ENCODE measurements around the gene TANC1. TPM values are rescaled to one million over a fixed set of nuclear protein-coding genes. Genes with fewer than 3 reads are reported as not detected.

TANC1 gene
- total RNA-seq, 2 experiments from 2014 or later, result 0.41 to 0.47 TPM

DNA sequence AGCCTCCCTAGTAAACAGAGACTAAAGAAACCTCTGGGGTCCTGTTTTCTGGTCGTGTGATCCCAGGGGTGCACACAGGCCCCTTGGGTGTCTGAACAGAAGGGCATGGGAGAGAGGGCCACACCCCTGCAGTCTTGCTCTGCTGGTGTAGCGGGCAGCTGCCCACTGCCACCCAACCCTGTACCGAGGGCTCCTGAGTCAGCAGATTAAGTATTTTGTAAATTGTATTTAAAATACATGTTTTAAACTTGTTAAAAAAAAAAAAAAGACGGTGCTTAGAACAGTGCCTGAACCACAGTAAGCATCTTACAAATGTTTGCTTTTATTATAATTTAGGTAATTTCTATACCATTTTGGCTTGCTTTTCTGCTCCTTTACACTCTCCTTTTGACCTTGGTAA is 113.7 kb downstream of the TANC1 start:
- ChIA-PET CTCF (no interaction called here), POLR2A (no interaction called here)
- no peaks in the 10 kb centered on the region for H3K9me3 ChIP-seq (ENCODE audit: control insufficient read depth in 1 of 2, insufficient read depth in 1 of 2, low read length in 2 of 2)
- H3K36me3 ChIP-seq (ENCODE audit: insufficient read depth, low read length), result no peaks in the 10 kb centered on the region
- Mint-ChIP-seq H3K27me3 (no peaks in the 10 kb centered on the region), H3K9me3 (no peaks in the 10 kb centered on the region), H3K4me3 (no peak overlapping the region), H3K4me1 (ENCODE audit: low read depth) (no peaks in the 10 kb centered on the region), H3K36me3 (ENCODE audit: low read depth) (no peaks in the 10 kb centered on the region), H3K27ac (no peak overlapping the region)
- no peak overlapping the region for H3K27ac ChIP-seq (ENCODE audit: low read depth in 1 of 2, low read length in 2 of 2)
- H3K4me3 ChIP-seq (ENCODE audit: low read length), result no peak overlapping the region
- ATAC-seq (ENCODE audit: poor library complexity), result no peak
- no peak for DNase-seq
- peaks cover 3% of the 10 kb centered on the region for H3K4me1 ChIP-seq (ENCODE audit: insufficient read depth, low read length)
- H3K27me3 ChIP-seq (ENCODE audit: control insufficient read depth in 1 of 2, insufficient read depth in 2 of 2, low read length in 2 of 2), result no peaks in the 10 kb centered on the region
- TF ChIP-seq, protein P1, sequence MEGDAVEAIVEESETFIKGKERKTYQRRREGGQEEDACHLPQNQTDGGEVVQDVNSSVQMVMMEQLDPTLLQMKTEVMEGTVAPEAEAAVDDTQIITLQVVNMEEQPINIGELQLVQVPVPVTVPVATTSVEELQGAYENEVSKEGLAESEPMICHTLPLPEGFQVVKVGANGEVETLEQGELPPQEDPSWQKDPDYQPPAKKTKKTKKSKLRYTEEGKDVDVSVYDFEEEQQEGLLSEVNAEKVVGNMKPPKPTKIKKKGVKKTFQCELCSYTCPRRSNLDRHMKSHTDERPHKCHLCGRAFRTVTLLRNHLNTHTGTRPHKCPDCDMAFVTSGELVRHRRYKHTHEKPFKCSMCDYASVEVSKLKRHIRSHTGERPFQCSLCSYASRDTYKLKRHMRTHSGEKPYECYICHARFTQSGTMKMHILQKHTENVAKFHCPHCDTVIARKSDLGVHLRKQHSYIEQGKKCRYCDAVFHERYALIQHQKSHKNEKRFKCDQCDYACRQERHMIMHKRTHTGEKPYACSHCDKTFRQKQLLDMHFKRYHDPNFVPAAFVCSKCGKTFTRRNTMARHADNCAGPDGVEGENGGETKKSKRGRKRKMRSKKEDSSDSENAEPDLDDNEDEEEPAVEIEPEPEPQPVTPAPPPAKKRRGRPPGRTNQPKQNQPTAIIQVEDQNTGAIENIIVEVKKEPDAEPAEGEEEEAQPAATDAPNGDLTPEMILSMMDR (IDR thresholded peaks at IDR 0.05), result no peak
- intact Hi-C loops (cut with DNase I, micrococcal nuclease), result no loop called here

DNA sequence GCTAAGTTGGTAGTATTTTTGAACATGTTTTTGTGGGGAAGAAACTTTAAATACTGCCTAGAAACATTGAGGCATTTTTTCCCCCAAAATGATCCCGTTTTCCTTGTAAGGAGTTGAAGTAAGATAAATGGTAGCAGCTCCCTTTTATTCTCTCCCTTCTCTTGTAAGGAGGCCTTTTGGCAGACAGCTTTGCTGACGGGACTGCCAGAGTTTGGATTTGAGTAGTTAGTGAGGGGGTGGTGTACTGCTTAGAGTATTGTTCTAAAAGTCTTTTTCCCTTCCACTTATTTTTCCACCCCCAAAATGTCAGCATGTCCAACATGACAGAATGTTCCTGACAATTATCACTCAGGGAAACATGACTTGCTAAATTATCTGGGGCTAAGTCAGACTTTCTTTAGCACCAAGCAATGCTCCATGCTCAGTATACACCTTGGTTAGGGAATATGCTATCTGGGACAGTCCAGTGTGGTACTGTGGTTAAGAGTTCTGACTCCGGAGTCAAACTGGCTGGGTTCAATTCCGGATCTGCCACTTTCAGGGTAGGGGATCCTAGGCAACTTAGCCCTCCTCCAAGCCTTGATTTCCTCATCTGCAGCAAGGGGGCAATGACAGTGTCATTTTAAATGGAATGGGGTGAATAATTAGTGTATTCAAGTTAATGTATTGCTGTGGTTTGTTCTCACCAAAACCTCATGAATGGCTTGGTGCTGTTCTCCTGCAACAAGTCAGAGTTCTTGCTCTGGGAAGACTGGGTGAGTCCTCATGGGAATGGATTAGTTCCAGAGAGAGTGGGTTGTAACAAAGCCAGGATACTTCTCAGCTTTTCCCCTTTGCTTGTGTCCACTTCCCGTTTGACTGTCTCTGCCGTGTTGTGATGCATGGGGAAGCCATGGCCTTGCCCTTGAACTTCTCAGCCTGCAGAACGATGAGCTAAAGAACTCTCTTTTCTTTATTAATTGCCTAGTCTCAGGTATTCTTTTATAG is 116.2 kb downstream of the TANC1 start:
- no peaks in the 10 kb centered on the region for H3K36me3 Mint-ChIP-seq (ENCODE audit: low read depth)
- intact Hi-C loops (cut with DNase I, micrococcal nuclease), result no loop called here
- H3K4me3 Mint-ChIP-seq, result no peak overlapping the region
- H3K27me3 Mint-ChIP-seq, result no peaks in the 10 kb centered on the region
- no peaks in the 10 kb centered on the region for H3K4me1 Mint-ChIP-seq (ENCODE audit: low read depth)
- Histone ChIP-seq H3K27me3 (ENCODE audit: control insufficient read depth in 1 of 2, insufficient read depth in 2 of 2, low read length in 2 of 2) (no peaks in the 10 kb centered on the region), H3K4me1 (ENCODE audit: insufficient read depth, low read length) (peaks cover 9% of the 10 kb centered on the region), H3K36me3 (ENCODE audit: insufficient read depth, low read length) (no peaks in the 10 kb centered on the region), H3K9me3 (ENCODE audit: control insufficient read depth in 1 of 2, insufficient read depth in 1 of 2, low read length in 2 of 2) (no peaks in the 10 kb centered on the region), H3K4me3 (ENCODE audit: low read length) (no peak overlapping the region), H3K27ac (ENCODE audit: low read depth in 1 of 2, low read length in 2 of 2) (no peak overlapping the region)
- H3K9me3 Mint-ChIP-seq, result no peaks in the 10 kb centered on the region
- H3K27ac Mint-ChIP-seq, result no peak overlapping the region
- CTCF ChIA-PET, result no interaction called here
- POLR2A ChIA-PET, result interaction anchor here (0.8 to 1.3 kb wide), 2 partner anchors 8 to 16 kb away, joined by 4 to 5 read pairs; no protein-coding TSS in a partner anchor
- ATAC-seq (ENCODE audit: poor library complexity) (no peak), DNase-seq (no peak)
- TF ChIP-seq, protein P1 (IDR thresholded peaks at IDR 0.05), result no peak

DNA sequence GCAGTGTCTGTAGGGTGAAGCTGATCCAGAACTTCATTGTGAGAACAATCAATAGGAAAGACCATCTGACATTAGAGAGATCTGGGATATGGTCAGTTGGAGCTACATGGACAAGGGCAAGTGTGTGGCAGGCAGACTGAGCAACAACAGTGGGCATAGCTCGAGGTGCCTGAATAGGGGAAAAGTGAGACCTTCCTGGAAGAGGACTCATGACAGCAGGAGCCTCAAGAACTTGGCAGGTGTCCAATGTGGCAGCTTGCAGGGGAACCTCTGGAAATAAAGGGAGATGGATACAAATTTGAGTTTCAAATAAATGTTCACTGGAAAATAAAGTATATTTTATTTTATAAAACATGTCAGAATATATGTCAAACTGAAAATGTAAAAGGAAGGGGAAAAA is 117.9 kb downstream of the TANC1 start:
- Histone ChIP-seq H3K27ac (ENCODE audit: low read depth in 1 of 2, low read length in 2 of 2) (no peak overlapping the region), H3K9me3 (ENCODE audit: control insufficient read depth in 1 of 2, insufficient read depth in 1 of 2, low read length in 2 of 2) (no peaks in the 10 kb centered on the region), H3K4me1 (ENCODE audit: insufficient read depth, low read length) (peaks cover 24% of the 10 kb centered on the region), H3K36me3 (ENCODE audit: insufficient read depth, low read length) (no peaks in the 10 kb centered on the region), H3K27me3 (ENCODE audit: control insufficient read depth in 1 of 2, insufficient read depth in 2 of 2, low read length in 2 of 2) (no peaks in the 10 kb centered on the region), H3K4me3 (ENCODE audit: low read length) (no peak overlapping the region)
- no peaks in the 10 kb centered on the region for H3K36me3 Mint-ChIP-seq (ENCODE audit: low read depth)
- POLR2A ChIA-PET, result no interaction called here
- CTCF ChIA-PET, result no interaction called here
- peaks cover 10% of the 10 kb centered on the region for H3K4me1 Mint-ChIP-seq (ENCODE audit: low read depth)
- H3K27me3 Mint-ChIP-seq, result no peaks in the 10 kb centered on the region
- H3K27ac Mint-ChIP-seq, result no peak overlapping the region
- H3K4me3 Mint-ChIP-seq, result no peak overlapping the region
- peak in 1 of 14 experiments; percentile 7 for DNase-seq
- intact Hi-C loops (cut with DNase I, micrococcal nuclease), result no loop called here
- H3K9me3 Mint-ChIP-seq, result no peaks in the 10 kb centered on the region
- ATAC-seq (ENCODE audit: poor library complexity), result no peak
- TF ChIP-seq, protein P1 (IDR thresholded peaks at IDR 0.05), result no peak

Data from CD4-positive, alpha-beta T cell (primary cell).